MM.1S (cell line): ENCODE data around the gene SLC22A15.

Source experiments
- DNase-seq: peaks from one replicate; pipeline ENCODE4 v3.0.0-alpha.2; 2015
- H2AFZ ChIP-seq: fragments of 300-600 bp; sonication (generic); 2 replicates; pipeline ENCODE4 v1.6.0; 2016; ENCODE audit warnings: antibody characterized with exemption, low read length
- H3F3A ChIP-seq: fragments of 300-600 bp; sonication (generic); 2 replicates; pipeline ENCODE4 v1.6.1; 2016; ENCODE audit warnings: mild to moderate bottlenecking, antibody characterized with exemption, low read length, moderate library complexity, mixed read lengths; ENCODE audit not compliant: insufficient read depth
- H3K27ac ChIP-seq: fragments of 300-600 bp; sonication (generic); 2 replicates; pipeline ENCODE4 v1.5.1; 2016; ENCODE audit warnings: mild to moderate bottlenecking, low read length
- H3K27me3 ChIP-seq: fragments of 300-600 bp; sonication (generic); replicated peaks from 2 replicates; pipeline ENCODE4 v1.6.0; 2016; ENCODE audit warnings: low read length; ENCODE audit not compliant: insufficient read depth
- H3K36me3 ChIP-seq: fragments of 300-600 bp; sonication (generic); replicated peaks from 2 replicates; pipeline ENCODE4 v1.6.1; 2016; ENCODE audit warnings: mild to moderate bottlenecking, low read length, mixed read lengths; ENCODE audit not compliant: insufficient read depth
- H3K4me1 ChIP-seq: fragments of 300-600 bp; sonication (generic); 2 replicates; pipeline ENCODE4 v1.6.1; 2016; ENCODE audit warnings: low read length, mixed read lengths
- H3K4me2 ChIP-seq: fragments of 300-600 bp; sonication (generic); 2 replicates; pipeline ENCODE4 v1.6.0; 2016; ENCODE audit warnings: low read depth, low read length
- H3K4me3 ChIP-seq: fragments of 300-600 bp; sonication (generic); 2 replicates; pipeline ENCODE4 v1.5.1; 2016; ENCODE audit warnings: low read length, mixed read lengths
- H3K79me2 ChIP-seq: fragments of 300-600 bp; sonication (generic); 2 replicates; pipeline ENCODE4 v1.6.1; 2016; ENCODE audit warnings: mixed run types, low read length, mixed read lengths
- H3K9ac ChIP-seq: fragments of 300-600 bp; sonication (generic); 2 replicates; pipeline ENCODE4 v1.6.1; 2016; ENCODE audit warnings: low read length, mixed read lengths
- H3K9me2 ChIP-seq: fragments of 300-600 bp; sonication (generic); replicated peaks from 2 replicates; pipeline ENCODE4 v1.6.1; 2016; ENCODE audit warnings: mild to moderate bottlenecking, low read length, mixed read lengths; ENCODE audit not compliant: insufficient read depth
- H3K9me3 ChIP-seq: fragments of 300-600 bp; sonication (generic); replicated peaks from 2 replicates; pipeline ENCODE4 v1.6.1; 2016; ENCODE audit warnings: mild to moderate bottlenecking, low read length, mixed read lengths; ENCODE audit not compliant: insufficient read depth
- H4K20me1 ChIP-seq: fragments of 300-600 bp; sonication (generic); 2 replicates; pipeline ENCODE4 v1.6.1; 2016; ENCODE audit warnings: mild to moderate bottlenecking, low read length, moderate library complexity, mixed read lengths; ENCODE audit not compliant: insufficient read depth
- EZH2 ChIP-seq: fragments of 300-600 bp; sonication (generic); optimal IDR thresholded peaks from 2 replicates; pipeline ENCODE3; 2017; ENCODE audit warnings: low read depth, mild to moderate bottlenecking, antibody characterized with exemption, low read length, mixed read lengths
- EZH2phosphoT487 ChIP-seq: fragments of 300-600 bp; sonication (generic); IDR thresholded peaks from 2 replicates; pipeline ENCODE4 v1.6.1; 2018; ENCODE audit warnings: antibody characterized with exemption, low read length
- TF ChIP-seq, protein P1 (sequence below): fragments of 300-600 bp; sonication (generic); IDR thresholded peaks from 2 replicates; pipeline ENCODE4 v1.5.1; 2016; ENCODE audit warnings: antibody characterized with exemption, low read length, mixed read lengths

SLC22A15 gene

DNA sequence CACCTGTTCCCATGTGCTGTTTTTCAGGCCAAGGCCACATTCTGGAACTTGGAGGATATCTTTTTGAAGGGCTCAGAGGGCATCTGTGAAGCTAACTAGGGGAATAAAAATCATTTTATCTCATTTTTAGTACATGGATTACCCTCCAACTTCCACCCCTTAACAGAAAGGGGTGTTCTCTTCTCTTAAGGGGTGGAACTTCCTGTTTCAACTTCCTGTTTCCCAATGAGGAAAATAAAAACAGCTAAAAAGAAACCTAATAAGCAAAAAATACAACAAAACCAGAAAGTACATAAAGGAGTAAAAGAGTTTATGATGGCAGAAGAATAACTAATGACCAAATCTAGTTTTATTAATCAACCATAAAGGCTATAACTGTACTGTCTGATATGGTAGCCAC lies 24.8 kb upstream of the SLC22A15 start:
- Histone ChIP-seq H3K9me3 (no peaks in the 10 kb centered on the region), H3K36me3 (no peaks in the 10 kb centered on the region), H3K4me3 (no peak overlapping the region), H3K9ac (no peak overlapping the region), H2AFZ (no peak overlapping the region), H3K27me3 (no peaks in the 10 kb centered on the region), H3K4me2 (no peak overlapping the region), H3K4me1 (no peaks in the 10 kb centered on the region), H3K79me2 (no peaks in the 10 kb centered on the region), H3K27ac (no peak overlapping the region), H4K20me1 (no peaks in the 10 kb centered on the region), H3F3A (no peaks in the 10 kb centered on the region), H3K9me2 (no peaks in the 10 kb centered on the region)
- TF ChIP-seq EZH2 (no peak), EZH2phosphoT487 (no peak)
- TF ChIP-seq, protein P1, sequence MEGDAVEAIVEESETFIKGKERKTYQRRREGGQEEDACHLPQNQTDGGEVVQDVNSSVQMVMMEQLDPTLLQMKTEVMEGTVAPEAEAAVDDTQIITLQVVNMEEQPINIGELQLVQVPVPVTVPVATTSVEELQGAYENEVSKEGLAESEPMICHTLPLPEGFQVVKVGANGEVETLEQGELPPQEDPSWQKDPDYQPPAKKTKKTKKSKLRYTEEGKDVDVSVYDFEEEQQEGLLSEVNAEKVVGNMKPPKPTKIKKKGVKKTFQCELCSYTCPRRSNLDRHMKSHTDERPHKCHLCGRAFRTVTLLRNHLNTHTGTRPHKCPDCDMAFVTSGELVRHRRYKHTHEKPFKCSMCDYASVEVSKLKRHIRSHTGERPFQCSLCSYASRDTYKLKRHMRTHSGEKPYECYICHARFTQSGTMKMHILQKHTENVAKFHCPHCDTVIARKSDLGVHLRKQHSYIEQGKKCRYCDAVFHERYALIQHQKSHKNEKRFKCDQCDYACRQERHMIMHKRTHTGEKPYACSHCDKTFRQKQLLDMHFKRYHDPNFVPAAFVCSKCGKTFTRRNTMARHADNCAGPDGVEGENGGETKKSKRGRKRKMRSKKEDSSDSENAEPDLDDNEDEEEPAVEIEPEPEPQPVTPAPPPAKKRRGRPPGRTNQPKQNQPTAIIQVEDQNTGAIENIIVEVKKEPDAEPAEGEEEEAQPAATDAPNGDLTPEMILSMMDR = no peak
- no peak for DNase-seq

DNA sequence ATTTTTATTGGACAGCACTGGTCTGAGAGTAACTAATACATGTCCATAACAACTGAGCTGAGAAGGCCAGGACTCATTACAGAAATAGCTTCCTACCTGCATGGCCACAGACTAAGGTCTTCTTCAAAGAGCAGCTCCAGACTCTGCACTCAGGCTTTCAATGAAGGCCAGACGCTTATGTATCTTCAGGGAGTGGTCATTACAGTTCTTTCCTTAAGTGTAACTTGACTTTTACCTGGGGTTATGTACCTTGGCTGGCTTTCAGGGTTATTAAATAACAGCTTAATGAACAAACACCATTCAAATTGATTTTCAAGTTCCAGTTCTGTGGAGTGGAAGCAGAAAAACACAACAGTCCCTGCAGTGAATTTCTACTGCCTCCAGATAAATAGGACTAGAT lies 23.8 kb upstream of the SLC22A15 start:
- Histone ChIP-seq H3F3A (no peaks in the 10 kb centered on the region), H3K79me2 (no peaks in the 10 kb centered on the region), H2AFZ (no peak overlapping the region), H3K9me3 (no peaks in the 10 kb centered on the region), H3K4me1 (no peaks in the 10 kb centered on the region), H4K20me1 (no peaks in the 10 kb centered on the region), H3K27ac (no peak overlapping the region), H3K27me3 (no peaks in the 10 kb centered on the region), H3K36me3 (no peaks in the 10 kb centered on the region), H3K9me2 (no peaks in the 10 kb centered on the region), H3K9ac (no peak overlapping the region), H3K4me2 (no peak overlapping the region), H3K4me3 (no peak overlapping the region)
- no peak for TF ChIP-seq EZH2phosphoT487
- TF ChIP-seq, protein P1 = no peak
- no peak for TF ChIP-seq EZH2
- DNase-seq = no peak

DNA sequence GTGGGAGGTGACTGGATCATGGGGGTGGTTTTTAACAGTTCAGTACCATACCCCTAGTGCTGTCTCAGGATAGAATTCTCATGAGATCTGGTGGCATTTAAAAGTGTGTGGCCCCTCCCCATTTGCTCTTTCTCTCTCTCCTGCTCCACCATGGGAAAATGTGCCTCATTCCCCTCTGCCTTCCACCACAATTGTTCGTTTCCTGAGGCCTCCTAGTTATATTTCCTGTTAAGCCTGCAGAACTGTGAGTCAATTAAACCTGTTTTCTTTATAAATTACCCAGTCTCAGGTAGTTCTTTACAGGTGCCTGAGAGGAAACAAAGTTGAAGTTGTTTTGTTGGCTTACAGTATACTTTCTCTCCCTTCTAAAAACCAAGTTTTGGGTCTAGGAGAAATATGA lies 23.1 kb upstream of the SLC22A15 start:
- no peaks in the 10 kb centered on the region for H3K36me3 ChIP-seq
- no peak for TF ChIP-seq EZH2phosphoT487
- TF ChIP-seq, protein P1 = no peak
- no peak for TF ChIP-seq EZH2
- no peak for DNase-seq
- H2AFZ ChIP-seq = no peak overlapping the region
- no peaks in the 10 kb centered on the region for H3K79me2 ChIP-seq
- H3F3A ChIP-seq = no peaks in the 10 kb centered on the region
- H3K27ac ChIP-seq = no peak overlapping the region
- no peaks in the 10 kb centered on the region for H3K9me3 ChIP-seq
- H3K4me2 ChIP-seq = no peak overlapping the region
- H3K4me1 ChIP-seq = no peaks in the 10 kb centered on the region
- no peak overlapping the region for H3K4me3 ChIP-seq
- no peak overlapping the region for H3K9ac ChIP-seq
- H3K9me2 ChIP-seq = no peaks in the 10 kb centered on the region
- no peaks in the 10 kb centered on the region for H4K20me1 ChIP-seq
- no peaks in the 10 kb centered on the region for H3K27me3 ChIP-seq

DNA sequence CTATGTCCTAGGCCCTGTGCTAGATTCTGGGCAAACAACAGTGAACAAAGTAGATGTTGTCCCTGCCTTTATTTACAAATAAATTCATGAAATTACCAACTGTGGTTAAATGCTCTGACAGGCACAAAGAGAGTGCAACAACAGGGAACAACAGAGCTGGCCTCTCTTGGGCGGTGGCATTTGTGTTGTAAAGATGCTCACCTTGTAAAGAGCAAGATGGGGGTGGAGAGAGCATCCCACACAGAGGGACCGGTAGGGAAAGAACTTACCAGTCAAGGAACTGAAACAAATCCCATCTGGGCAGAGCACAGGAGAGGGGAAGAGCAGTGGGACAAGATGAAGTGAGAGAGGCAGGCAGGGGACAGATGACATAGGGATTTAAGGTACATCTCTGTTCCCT lies 21.6 kb upstream of the SLC22A15 start:
- Histone ChIP-seq H3K9ac (no peak overlapping the region), H3K9me3 (no peaks in the 10 kb centered on the region), H3K36me3 (no peaks in the 10 kb centered on the region), H2AFZ (no peak overlapping the region), H3K4me2 (no peak overlapping the region), H3K27me3 (no peaks in the 10 kb centered on the region), H3K4me3 (no peak overlapping the region), H3K4me1 (no peaks in the 10 kb centered on the region), H3K9me2 (no peaks in the 10 kb centered on the region), H3K27ac (no peak overlapping the region), H3K79me2 (no peaks in the 10 kb centered on the region), H3F3A (no peaks in the 10 kb centered on the region), H4K20me1 (no peaks in the 10 kb centered on the region)
- TF ChIP-seq, protein P1 = no peak
- TF ChIP-seq EZH2 (no peak), EZH2phosphoT487 (no peak)
- DNase-seq = no peak
